Measurements from ENCODE around the gene LYSMD1.

DNA sequence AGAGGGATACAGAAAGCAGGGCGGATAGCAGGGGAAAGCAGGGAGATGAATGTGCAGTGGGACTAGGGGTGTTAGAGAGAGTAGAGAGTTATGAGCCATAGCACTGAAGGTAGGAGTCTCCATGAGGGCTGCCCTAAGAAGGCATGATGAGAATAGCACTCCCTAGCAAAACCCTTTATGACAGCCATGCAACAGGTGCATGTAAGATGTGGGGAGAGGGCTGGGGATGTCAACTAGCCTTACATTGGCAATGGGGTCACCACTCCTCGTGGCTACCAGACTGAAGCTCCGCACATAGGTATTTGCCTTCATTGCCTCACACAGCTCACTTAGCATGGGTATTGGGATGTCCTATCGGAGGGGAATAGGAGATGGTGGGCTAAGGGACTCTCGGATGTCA lies 5.5 kb upstream of the LYSMD1 start:
- TF ChIP-seq, protein P1, sequence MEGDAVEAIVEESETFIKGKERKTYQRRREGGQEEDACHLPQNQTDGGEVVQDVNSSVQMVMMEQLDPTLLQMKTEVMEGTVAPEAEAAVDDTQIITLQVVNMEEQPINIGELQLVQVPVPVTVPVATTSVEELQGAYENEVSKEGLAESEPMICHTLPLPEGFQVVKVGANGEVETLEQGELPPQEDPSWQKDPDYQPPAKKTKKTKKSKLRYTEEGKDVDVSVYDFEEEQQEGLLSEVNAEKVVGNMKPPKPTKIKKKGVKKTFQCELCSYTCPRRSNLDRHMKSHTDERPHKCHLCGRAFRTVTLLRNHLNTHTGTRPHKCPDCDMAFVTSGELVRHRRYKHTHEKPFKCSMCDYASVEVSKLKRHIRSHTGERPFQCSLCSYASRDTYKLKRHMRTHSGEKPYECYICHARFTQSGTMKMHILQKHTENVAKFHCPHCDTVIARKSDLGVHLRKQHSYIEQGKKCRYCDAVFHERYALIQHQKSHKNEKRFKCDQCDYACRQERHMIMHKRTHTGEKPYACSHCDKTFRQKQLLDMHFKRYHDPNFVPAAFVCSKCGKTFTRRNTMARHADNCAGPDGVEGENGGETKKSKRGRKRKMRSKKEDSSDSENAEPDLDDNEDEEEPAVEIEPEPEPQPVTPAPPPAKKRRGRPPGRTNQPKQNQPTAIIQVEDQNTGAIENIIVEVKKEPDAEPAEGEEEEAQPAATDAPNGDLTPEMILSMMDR (conservative IDR thresholded peaks at IDR 0.05; ENCODE audit: low read depth, low read length), result no peak
- TF ChIP-seq CEBPB (IDR thresholded peaks at IDR 0.05; ENCODE audit: low read depth, low read length), result no peak
- TF ChIP-seq SMC3 (IDR thresholded peaks at IDR 0.05; ENCODE audit: low read depth, low read length), result no peak

All from IMR-90 (cell line).